PC-3 (cell line): Measurements from ENCODE around the gene FAM124A.

Experiments used
- EZH2 ChIP-seq: fragments of 300-600 bp; sonication (generic); IDR thresholded peaks from one replicate; pipeline ENCODE4 v1.6.1; 2017; ENCODE audit warnings: antibody characterized with exemption, mild to moderate bottlenecking, low read length; ENCODE audit not compliant: unreplicated experiment
- EZH2phosphoT487 ChIP-seq: fragments of 300-600 bp; sonication (generic); IDR thresholded peaks from 2 replicates; pipeline ENCODE4 v1.6.1; 2018; ENCODE audit warnings: mild to moderate bottlenecking, antibody characterized with exemption, low read length, borderline replicate concordance
- TF ChIP-seq, protein P1 (sequence below): fragments of 300-600 bp; sonication (generic); conservative IDR thresholded peaks from 2 replicates; pipeline ENCODE4 v1.5.1; 2017; ENCODE audit warnings: antibody characterized with exemption, low read depth, mild to moderate bottlenecking, low read length

DNA sequence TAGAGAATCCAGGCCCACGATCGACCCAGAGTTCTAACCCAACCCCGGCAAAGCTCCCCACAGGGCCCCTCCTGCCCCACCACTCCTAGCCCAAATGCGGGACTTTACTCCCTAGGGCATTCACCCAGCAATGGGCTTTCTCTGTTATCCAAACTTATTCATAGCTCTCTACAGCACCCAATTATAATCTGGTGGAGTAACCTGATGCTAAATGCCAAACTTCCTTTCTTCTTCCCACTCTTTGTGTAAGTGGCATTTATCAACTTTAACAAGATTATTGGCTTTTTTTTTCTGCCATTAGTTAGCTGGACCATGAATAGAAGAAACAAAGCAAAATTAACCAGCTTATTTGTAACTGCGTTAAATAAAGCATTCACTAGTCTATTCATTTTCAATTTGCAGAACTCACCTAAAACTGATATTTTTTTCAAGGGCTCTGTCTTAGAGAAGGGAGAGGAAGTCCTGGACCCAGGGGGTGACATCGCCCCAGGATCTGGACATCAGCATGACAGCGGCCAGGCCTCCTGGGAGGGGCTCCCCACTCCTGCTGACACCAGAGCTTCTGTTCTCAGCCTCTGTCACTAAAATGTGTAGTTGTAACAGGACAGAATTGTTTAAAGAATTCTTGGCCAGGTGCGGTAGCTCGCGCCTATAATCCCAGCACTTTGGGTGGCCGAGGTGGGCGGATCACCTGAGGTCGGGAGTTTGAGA lies 1.5 kb downstream of the FAM124A start:
- TF ChIP-seq, protein P1, sequence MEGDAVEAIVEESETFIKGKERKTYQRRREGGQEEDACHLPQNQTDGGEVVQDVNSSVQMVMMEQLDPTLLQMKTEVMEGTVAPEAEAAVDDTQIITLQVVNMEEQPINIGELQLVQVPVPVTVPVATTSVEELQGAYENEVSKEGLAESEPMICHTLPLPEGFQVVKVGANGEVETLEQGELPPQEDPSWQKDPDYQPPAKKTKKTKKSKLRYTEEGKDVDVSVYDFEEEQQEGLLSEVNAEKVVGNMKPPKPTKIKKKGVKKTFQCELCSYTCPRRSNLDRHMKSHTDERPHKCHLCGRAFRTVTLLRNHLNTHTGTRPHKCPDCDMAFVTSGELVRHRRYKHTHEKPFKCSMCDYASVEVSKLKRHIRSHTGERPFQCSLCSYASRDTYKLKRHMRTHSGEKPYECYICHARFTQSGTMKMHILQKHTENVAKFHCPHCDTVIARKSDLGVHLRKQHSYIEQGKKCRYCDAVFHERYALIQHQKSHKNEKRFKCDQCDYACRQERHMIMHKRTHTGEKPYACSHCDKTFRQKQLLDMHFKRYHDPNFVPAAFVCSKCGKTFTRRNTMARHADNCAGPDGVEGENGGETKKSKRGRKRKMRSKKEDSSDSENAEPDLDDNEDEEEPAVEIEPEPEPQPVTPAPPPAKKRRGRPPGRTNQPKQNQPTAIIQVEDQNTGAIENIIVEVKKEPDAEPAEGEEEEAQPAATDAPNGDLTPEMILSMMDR = no peak
- TF ChIP-seq EZH2 = no peak
- TF ChIP-seq EZH2phosphoT487 = no peak
